ENCODE data around the gene CROCC.
"Not testable (repeated sequence)": the region's sequence is repeated elsewhere in the genome, so short reads cannot be mapped to it uniquely, and the experiment has no call there.

CROCC gene

DNA sequence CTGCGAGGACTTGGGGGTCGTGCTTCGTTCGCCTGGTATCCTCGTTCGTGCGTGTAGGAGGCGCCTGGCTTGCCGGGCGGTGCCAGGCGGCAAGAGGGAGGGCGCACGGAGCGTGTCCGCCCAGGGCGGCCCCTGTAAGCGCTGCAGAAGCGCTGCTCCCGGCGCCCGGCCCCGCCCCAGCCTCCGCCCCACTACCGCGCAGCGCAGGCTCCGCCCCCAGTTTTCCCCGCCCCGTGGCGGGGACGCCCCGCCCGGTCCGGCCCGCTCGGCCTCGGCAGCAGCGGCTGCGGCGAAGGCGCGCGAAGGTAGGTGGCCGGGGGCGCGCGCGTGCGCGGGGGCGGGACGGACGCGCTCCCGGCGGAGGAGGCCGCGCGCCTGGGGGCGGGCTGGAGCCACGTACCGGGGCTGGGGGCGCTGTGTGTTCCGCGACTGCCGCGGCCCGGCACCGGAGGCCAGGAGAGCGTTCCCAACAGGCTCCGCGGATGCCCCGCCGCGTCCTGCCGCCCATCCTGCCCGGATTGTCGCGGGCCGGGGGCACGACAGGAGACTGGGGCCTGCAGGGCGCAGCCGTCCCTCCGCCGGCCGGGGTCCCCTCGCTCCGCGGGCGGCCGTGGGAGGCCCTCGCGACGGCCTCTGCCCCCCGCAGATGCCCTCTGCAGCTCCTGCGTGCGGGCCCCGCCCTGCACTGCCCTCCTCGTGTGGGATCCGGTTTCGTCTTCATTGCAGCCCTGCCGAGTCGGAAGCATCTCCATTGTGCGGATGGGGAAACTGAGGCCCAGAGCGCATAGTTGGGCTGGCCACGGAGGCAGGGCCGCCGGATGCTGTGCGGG is 7.7 kb upstream of the CROCC start:
- Histone ChIP-seq H3K27ac (peak overlapping the region; percentile 72 to 97 (median 86)), H3K4me3 (peak overlapping the region; percentile 61 to 99 (median 84))

- peak overlapping the region in 6 of 7 experiments; percentile 61 to 99 (median 80) for H3K4me3 ChIP-seq
- peak overlapping the region in 9 of 21 experiments; percentile 0 to 97 (median 87) for H3K27ac ChIP-seq
Observed at GRCh38 chr1:16914928-16915626, 6.7 kb upstream of the CROCC start.

DNA sequence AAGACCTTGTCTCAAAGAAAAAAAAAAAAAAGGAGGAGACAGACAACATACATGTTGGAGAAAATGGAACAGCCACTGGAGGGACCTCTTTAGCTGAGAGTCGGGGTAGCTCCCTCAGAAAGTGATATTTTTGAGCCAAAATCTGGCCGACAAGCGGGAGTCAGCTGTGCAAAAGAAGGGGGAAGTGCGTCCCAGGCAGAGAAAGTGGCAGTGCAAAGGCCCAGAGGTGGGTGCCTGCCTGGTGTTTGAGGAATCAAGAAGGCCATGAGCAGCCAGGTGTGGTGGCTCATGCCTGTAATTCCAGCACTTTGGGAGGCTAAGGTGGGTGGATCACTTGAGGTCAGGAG is 6.1 kb upstream of the CROCC start:
- H3K4me3 ChIP-seq: no peak overlapping the region
- H3K27ac ChIP-seq: peak overlapping the region in 1 of 21 experiments; percentile 6

- H3K27ac ChIP-seq, H3K4me3 ChIP-seq: not testable (repeated sequence)
Observed at GRCh38 chr1:16916036-16916880, 5.5 kb upstream of the CROCC start.

GRCh38 chr1:16918371-16918770 is 3.4 kb upstream of the CROCC start:
- Histone ChIP-seq H3K27ac (no peak overlapping the region), H3K4me3 (no peak overlapping the region)

- H3K4me3 ChIP-seq, H3K27ac ChIP-seq: not testable (repeated sequence)
Observed at GRCh38 chr1:16918936-16919665, 2.6 kb upstream of the CROCC start.

DNA sequence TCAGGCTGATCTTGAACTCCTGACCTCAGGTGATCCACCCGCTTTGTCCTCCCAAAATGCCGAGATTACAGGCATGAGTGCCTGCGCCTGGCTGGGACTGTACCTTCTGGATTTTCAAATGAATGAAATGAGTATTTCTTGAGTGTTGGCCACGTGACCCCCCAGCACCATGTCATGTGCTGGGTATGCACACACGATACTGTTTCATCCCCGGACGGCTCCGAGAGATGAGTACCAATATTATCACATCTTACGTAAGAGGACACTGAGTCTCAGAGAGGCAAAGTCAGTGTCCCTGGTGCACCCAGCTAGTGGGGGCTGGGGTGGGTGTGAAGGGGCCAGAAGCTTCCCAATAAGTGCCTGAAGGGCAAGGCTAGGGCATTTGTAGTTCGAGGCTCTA is 780 bp upstream of the CROCC start:
- H3K4me3 ChIP-seq: no peak overlapping the region
- no peak overlapping the region for H3K27ac ChIP-seq

GRCh38 chr1:16922466-16922865 is 735 bp downstream of the CROCC start:
- no peak overlapping the region for H3K4me3 ChIP-seq
- no peak overlapping the region for H3K27ac ChIP-seq

DNA sequence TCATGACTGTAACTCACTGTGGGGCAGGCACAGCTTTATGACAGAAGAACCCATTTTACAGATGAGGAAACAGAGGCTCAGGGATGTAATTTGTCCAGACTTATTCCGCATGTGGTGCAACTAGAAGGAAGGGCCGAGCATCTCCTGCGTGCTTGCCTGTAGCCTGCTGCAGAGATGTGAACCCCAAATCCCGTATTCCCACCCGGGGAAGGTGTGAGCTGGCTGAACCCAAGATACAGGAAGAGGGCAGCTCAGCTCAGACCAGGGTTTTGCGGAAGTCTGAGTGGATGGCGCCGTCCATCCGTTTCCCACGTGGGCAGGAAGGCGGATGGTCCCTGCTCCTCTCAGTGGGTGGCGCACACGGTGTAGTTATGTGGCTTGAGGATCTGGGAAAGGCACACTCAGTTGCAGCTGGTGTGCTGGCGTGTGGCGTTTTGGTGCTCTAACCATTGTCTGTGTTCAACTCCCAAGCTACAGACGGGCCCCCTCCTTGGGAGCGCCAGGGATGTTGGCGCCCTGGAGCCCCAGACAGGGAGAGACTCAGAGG is 1.2 kb downstream of the CROCC start:
- no peak overlapping the region for H3K4me3 ChIP-seq
- H3K27ac ChIP-seq: no peak overlapping the region

DNA sequence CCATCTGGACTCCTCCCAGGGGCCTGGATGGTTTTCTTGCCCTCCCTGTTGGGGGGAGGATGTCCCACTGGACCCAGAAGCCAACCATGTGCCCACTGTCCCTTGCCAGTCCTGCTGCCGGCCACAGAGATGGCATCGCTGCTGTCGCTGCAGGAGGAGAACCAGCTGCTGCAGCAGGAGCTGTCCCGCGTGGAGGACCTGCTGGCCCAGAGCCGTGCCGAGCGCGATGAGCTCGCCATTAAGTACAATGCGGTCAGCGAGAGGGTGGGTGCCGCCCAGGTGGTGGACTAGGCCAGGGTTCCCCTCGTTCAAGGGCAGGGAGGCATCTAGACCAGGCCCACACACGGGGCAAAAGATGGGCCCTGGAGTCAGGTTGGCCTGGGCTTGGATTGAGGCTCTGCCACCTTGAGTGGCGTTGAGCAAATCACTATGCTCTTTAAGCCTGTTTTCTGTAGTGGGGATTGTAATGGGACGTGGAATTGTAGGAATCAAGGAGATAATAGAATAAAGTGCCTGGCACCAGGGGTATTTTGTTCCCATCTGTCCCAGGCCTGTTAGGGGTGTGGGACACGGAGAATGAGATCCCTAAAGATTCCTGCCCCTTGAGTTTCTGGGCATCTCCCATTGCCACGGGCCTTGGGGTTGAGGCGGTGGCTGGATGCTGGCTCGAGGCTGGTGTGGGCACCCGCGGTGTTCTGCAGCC is 2.6 kb downstream of the CROCC start:
- Histone ChIP-seq H3K4me3 (no peak overlapping the region), H3K27ac (no peak overlapping the region)

- Histone ChIP-seq H3K4me3 (no peak overlapping the region), H3K27ac (peak overlapping the region in 4 of 21 experiments; percentile 30 to 54 (median 42))
Observed at GRCh38 chr1:16924919-16925477, 3.3 kb downstream of the CROCC start.

- peak overlapping the region in 4 of 21 experiments; percentile 30 to 57 (median 44) for H3K27ac ChIP-seq
- no peak overlapping the region for H3K4me3 ChIP-seq
Observed at GRCh38 chr1:16925635-16926490, 4.1 kb downstream of the CROCC start.

- Histone ChIP-seq H3K27ac (peak overlapping the region in 2 of 21 experiments; percentile 5 to 57), H3K4me3 (no peak overlapping the region)
Observed at GRCh38 chr1:16926491-16927073, 4.9 kb downstream of the CROCC start.

- Histone ChIP-seq H3K27ac (no peak overlapping the region), H3K4me3 (no peak overlapping the region)
Observed at GRCh38 chr1:16927256-16927655, 5.5 kb downstream of the CROCC start.

- Histone ChIP-seq H3K4me3 (no peak overlapping the region), H3K27ac (no peak overlapping the region)
Observed at GRCh38 chr1:16927711-16928485, 6.2 kb downstream of the CROCC start.
